K562 (cell line): ENCODE measurements around the gene DCAF5. TPM values are rescaled to one million over a fixed set of nuclear protein-coding genes. Genes with fewer than 3 reads are reported as not detected.

Experiments
- BHLHE40 ChIP-seq: IDR thresholded peaks from 2 replicates; pipeline ENCODE4 v1.6.1; 2011; ENCODE audit warnings: low read length, improper control_type of control experiment
- CCNT2 ChIP-seq: IDR thresholded peaks from 2 replicates; pipeline ENCODE4 v1.6.1; 2011; ENCODE audit warnings: borderline replicate concordance, low read depth, mild to moderate bottlenecking, moderate library complexity, mixed read lengths, low read length; ENCODE audit not compliant: insufficient read length; ENCODE audit errors: extremely low read depth
- CREBBP ChIP-seq: IDR thresholded peaks from one replicate; pipeline ENCODE4 v1.6.1; 2012; ENCODE audit warnings: low read depth, mild to moderate bottlenecking, control low read depth, inconsistent platforms, low read length
- CTBP1 ChIP-seq: fragments of 450-650 bp; IDR thresholded peaks from 2 replicates; pipeline ENCODE4 v1.6.1; 2016; ENCODE audit warnings: borderline replicate concordance
- PHF8 ChIP-seq: fragments of 200-600 bp; sonication (generic); IDR thresholded peaks from 2 replicates; pipeline ENCODE4 v1.6.1; 2012; ENCODE audit warnings: mixed run types, mild to moderate bottlenecking, inconsistent platforms, low read length, moderate library complexity, borderline replicate concordance
- RREB1 ChIP-seq: fragments of 250-450 bp; sonication (Bioruptor Pico); IDR thresholded peaks from 2 replicates; pipeline ENCODE4 v1.4.0; 2020
- SREBF2 ChIP-seq: sonication (generic); formaldehyde crosslinking; IDR thresholded peaks from 2 replicates; pipeline ENCODE4 v1.4.0; 2020; ENCODE audit warnings: mild to moderate bottlenecking, missing genetic modification reagents
- ZBED1 ChIP-seq: IDR thresholded peaks from 2 replicates; pipeline ENCODE4 v1.6.1; 2014
- ZC3H4 ChIP-seq: sonication (generic); formaldehyde crosslinking; IDR thresholded peaks from 2 replicates; pipeline ENCODE4 v1.9.0; 2021; ENCODE audit warnings: missing genetic modification reagents, borderline replicate concordance
- ZKSCAN1 ChIP-seq: fragments of 150-350 bp; IDR thresholded peaks from 2 replicates; pipeline ENCODE4 v1.6.1; 2016; ENCODE audit warnings: low read depth, low read length
- ZNF764 ChIP-seq: fragments of 250-450 bp; sonication (Bioruptor Pico); IDR thresholded peaks from 2 replicates; pipeline ENCODE4 v1.4.0; 2020; ENCODE audit warnings: low read depth, mild to moderate bottlenecking, moderate library complexity
- ZNF778 ChIP-seq: fragments of 450-650 bp; formaldehyde crosslinking; IDR thresholded peaks from 2 replicates; pipeline ENCODE4 v1.4.0; 2020; ENCODE audit warnings: mild to moderate bottlenecking, moderate library complexity
- polyA plus RNA-seq, 8 experiments: library from polyadenylated mRNA; depleted of rRNA in 4 of 8; stranded (reverse) in 5 of 8; unstranded in 3 of 8; fragments of >200 nt; fragmentation: Nextera tagmentation in 2 of 8; fragmentation: Illumina TruSeq in 1 of 8; extraction: Ambion mirVana in 2 of 8; extraction: Trizol in 1 of 8; gene quantifications; 2 replicates each; pipeline versions ENCODE4 v1.2.1 to v1.2.3, GENCODE V29; 2011 to 2014; ENCODE audit warnings: inconsistent platforms in 1 of 8, missing spikeins in 1 of 8
- total RNA-seq, 7 experiments: library from RNA; depleted of rRNA in 6 of 7; stranded (reverse); fragments of >200 nt in 6 of 7; fragmentation: Illumina TruSeq in 2 of 7; extraction: Trizol in 2 of 7; gene quantifications; 2 replicates each; pipeline versions ENCODE4 v1.2.1 to v1.2.3, GENCODE V29; 2011 to 2021; ENCODE audit warnings: low replicate concordance in 1 of 7
- TF ChIP-seq, protein P1 (sequence below), 2 experiments: fragments of 450-650 bp in 1 of 2; sonication (generic) in 1 of 2; formaldehyde crosslinking; conservative IDR thresholded peaks; 2 replicates each; pipeline versions ENCODE4 v1.4.0 to v1.8.1; 2020 to 2022; ENCODE audit warnings: mild to moderate bottlenecking in 1 of 2, missing genetic modification reagents in 1 of 2
- TF ChIP-seq, protein P2 (sequence below): fragments of 250-450 bp; sonication (Bioruptor Pico); IDR thresholded peaks from 2 replicates; pipeline ENCODE4 v1.4.0; 2020; ENCODE audit warnings: mild to moderate bottlenecking
- TF ChIP-seq, protein P3 (sequence below), 2 experiments: fragments of 150-350 bp in 1 of 2; IDR thresholded peaks; 2 replicates each; pipeline ENCODE4 v1.6.1; 2012 to 2016; ENCODE audit warnings: low read depth in 2 of 2, low read length in 2 of 2, mild to moderate bottlenecking in 1 of 2, moderate library complexity in 1 of 2

The DCAF5 gene
- total and polyA plus RNA-seq, 9 of the 15 experiments (the other 6 are each of a cell fraction or from before 2014, with no cell fraction given): 5.6 to 24.1 (median 12.7) TPM

DNA sequence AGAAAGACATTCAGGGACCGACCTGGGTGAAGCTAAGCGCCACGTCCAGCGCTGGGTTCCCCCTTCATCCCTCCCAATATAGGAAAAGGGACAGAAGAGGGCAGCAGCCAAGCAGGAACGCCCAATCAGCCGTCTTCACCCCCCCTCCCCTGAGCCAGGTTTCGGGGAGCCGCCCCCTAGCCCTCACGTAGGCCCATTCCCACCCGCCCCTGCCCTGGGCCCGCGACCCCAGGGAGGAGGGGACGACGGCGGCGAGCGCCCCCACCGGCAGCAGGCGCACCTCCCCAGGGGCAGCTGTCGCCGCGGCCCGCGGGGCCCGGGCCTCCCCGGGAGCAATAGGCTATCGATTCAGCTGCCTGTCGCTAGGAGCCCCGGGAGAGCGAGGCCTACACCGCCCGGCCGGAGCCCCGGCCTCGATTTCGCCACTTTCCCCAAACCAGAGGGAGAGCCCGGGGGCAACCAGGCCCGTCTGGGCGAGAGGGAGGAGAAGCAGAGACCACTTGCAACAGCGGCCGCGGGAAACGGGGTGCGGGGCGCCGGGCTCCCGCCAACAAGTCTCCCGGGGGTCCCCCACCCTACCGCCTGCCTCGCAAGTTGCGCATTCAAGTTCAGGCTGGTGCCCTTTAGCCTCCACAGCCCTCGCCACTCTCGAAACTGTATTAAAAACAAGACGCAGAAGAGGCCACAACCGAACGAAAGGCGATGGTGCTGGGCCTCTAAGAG lies 1.3 kb downstream of the DCAF5 start (continued):
- TF ChIP-seq BHLHE40 (peak; percentile 47), ZNF764 (CRISPR knock-in tag) (no peak), CTBP1 (0 out of 2 replicates have a peak, but pooled peaks have one; percentile 15), ZNF778 (CRISPR knock-in tag) (no peak), SREBF2 (CRISPR knock-in tag) (no peak), ZBED1 (no peak), CCNT2 (peak; percentile 80), ZC3H4 (CRISPR knock-in tag) (no peak), RREB1 (CRISPR knock-in tag) (no peak), PHF8 (peak; percentile 88), ZKSCAN1 (no peak), CREBBP (no peak)
- TF ChIP-seq, protein P1, sequence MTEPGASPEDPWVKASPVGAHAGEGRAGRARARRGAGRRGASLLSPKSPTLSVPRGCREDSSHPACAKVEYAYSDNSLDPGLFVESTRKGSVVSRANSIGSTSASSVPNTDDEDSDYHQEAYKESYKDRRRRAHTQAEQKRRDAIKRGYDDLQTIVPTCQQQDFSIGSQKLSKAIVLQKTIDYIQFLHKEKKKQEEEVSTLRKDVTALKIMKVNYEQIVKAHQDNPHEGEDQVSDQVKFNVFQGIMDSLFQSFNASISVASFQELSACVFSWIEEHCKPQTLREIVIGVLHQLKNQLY (CRISPR knock-in tag; conservative IDR thresholded peaks at IDR 0.05): no peak
- TF ChIP-seq, protein P2, sequence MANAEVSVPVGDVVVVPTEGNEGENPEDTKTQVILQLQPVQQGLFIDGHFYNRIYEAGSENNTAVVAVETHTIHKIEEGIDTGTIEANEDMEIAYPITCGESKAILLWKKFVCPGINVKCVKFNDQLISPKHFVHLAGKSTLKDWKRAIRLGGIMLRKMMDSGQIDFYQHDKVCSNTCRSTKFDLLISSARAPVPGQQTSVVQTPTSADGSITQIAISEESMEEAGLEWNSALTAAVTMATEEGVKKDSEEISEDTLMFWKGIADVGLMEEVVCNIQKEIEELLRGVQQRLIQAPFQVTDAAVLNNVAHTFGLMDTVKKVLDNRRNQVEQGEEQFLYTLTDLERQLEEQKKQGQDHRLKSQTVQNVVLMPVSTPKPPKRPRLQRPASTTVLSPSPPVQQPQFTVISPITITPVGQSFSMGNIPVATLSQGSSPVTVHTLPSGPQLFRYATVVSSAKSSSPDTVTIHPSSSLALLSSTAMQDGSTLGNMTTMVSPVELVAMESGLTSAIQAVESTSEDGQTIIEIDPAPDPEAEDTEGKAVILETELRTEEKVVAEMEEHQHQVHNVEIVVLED (CRISPR knock-in tag): no peak
- TF ChIP-seq, protein P3, sequence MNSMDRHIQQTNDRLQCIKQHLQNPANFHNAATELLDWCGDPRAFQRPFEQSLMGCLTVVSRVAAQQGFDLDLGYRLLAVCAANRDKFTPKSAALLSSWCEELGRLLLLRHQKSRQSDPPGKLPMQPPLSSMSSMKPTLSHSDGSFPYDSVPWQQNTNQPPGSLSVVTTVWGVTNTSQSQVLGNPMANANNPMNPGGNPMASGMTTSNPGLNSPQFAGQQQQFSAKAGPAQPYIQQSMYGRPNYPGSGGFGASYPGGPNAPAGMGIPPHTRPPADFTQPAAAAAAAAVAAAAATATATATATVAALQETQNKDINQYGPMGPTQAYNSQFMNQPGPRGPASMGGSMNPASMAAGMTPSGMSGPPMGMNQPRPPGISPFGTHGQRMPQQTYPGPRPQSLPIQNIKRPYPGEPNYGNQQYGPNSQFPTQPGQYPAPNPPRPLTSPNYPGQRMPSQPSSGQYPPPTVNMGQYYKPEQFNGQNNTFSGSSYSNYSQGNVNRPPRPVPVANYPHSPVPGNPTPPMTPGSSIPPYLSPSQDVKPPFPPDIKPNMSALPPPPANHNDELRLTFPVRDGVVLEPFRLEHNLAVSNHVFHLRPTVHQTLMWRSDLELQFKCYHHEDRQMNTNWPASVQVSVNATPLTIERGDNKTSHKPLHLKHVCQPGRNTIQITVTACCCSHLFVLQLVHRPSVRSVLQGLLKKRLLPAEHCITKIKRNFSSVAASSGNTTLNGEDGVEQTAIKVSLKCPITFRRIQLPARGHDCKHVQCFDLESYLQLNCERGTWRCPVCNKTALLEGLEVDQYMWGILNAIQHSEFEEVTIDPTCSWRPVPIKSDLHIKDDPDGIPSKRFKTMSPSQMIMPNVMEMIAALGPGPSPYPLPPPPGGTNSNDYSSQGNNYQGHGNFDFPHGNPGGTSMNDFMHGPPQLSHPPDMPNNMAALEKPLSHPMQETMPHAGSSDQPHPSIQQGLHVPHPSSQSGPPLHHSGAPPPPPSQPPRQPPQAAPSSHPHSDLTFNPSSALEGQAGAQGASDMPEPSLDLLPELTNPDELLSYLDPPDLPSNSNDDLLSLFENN (IDR thresholded peaks at IDR 0.05; ENCODE audit: low read depth in 2 of 2, low read length in 2 of 2): peak in 1 of 2 experiments; percentile 86; a peak in 2 of 4 replicates
